A549 (cell line): ENCODE results near the gene METTL5.

Experiments
- CBX2 ChIP-seq: fragments of 200-600 bp; sonication (generic); IDR thresholded peaks from 2 replicates; pipeline ENCODE4 v1.6.1; 2016; ENCODE audit warnings: low read depth, mild to moderate bottlenecking, borderline replicate concordance
- EP300 ChIP-seq, 2 experiments: fragments of >200 bp; sonication (Bioruptor Twin); formaldehyde crosslinking; IDR thresholded peaks; 2 replicates in 1 of 2; 3 replicates in 1 of 2; pipeline ENCODE4 v1.6.1; 2016 to 2017
- JUN ChIP-seq, 2 experiments: fragments of >200 bp; sonication (Bioruptor Twin); formaldehyde crosslinking; IDR thresholded peaks; 2 replicates in 1 of 2; 3 replicates in 1 of 2; pipeline ENCODE4 v1.6.1; 2016 to 2017
- MYC ChIP-seq: IDR thresholded peaks from 2 replicates; pipeline ENCODE4 v1.6.1; 2012; ENCODE audit warnings: mild to moderate bottlenecking, inconsistent platforms, low read length, improper control_type of control experiment, borderline replicate concordance
- POLR2A ChIP-seq: IDR thresholded peaks from 2 replicates; pipeline ENCODE4 v1.6.1; 2012; ENCODE audit warnings: mild to moderate bottlenecking, low read length
- POLR2AphosphoS2 ChIP-seq: conservative IDR thresholded peaks from 2 replicates; pipeline ENCODE4 v1.6.1; 2012; ENCODE audit warnings: low read length, improper control_type of control experiment, inconsistent platforms
- ZC3H11A ChIP-seq: fragments of 450-650 bp; IDR thresholded peaks from 2 replicates; pipeline ENCODE4 v1.6.1; 2014; ENCODE audit warnings: antibody characterized with exemption, mild to moderate bottlenecking
- TF ChIP-seq, protein P1 (sequence below): fragments of >200 bp; sonication (Bioruptor Twin); formaldehyde crosslinking; IDR thresholded peaks from 3 replicates; pipeline ENCODE4 v1.5.1; 2016
- TF ChIP-seq, protein P2 (sequence below): IDR thresholded peaks from 2 replicates; pipeline ENCODE4 v1.6.1; 2012; ENCODE audit warnings: low read depth, borderline replicate concordance

DNA sequence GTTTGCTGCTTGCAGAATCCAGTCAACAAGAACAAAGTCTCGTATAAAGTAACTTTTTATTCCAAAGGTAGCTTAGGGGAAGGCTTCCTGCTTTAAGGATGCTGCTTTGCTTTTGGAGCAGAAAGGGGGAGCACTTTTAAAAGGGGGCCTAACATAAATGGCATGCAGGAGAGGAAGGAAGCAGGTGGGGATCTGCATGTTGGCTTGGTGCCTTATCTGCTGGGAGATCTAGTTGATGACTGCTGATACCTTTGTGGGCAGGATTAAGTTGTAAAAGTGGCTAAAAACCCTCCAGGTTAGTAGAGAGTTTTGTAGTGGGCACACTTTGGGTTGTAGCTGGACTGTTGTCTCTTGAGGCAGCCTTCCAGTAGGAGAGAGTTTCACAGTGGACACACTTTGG is 25.0 kb upstream of the METTL5 start:
- TF ChIP-seq MYC: no peak
- no peak for TF ChIP-seq JUN (IDR thresholded peaks at IDR 0.05)
- TF ChIP-seq CBX2: no peak
- no peak for TF ChIP-seq POLR2A
- TF ChIP-seq, protein P1, sequence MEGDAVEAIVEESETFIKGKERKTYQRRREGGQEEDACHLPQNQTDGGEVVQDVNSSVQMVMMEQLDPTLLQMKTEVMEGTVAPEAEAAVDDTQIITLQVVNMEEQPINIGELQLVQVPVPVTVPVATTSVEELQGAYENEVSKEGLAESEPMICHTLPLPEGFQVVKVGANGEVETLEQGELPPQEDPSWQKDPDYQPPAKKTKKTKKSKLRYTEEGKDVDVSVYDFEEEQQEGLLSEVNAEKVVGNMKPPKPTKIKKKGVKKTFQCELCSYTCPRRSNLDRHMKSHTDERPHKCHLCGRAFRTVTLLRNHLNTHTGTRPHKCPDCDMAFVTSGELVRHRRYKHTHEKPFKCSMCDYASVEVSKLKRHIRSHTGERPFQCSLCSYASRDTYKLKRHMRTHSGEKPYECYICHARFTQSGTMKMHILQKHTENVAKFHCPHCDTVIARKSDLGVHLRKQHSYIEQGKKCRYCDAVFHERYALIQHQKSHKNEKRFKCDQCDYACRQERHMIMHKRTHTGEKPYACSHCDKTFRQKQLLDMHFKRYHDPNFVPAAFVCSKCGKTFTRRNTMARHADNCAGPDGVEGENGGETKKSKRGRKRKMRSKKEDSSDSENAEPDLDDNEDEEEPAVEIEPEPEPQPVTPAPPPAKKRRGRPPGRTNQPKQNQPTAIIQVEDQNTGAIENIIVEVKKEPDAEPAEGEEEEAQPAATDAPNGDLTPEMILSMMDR: no peak
- no peak for TF ChIP-seq POLR2AphosphoS2
- TF ChIP-seq ZC3H11A: no peak
- TF ChIP-seq EP300 (IDR thresholded peaks at IDR 0.05): no peak
- TF ChIP-seq, protein P2, sequence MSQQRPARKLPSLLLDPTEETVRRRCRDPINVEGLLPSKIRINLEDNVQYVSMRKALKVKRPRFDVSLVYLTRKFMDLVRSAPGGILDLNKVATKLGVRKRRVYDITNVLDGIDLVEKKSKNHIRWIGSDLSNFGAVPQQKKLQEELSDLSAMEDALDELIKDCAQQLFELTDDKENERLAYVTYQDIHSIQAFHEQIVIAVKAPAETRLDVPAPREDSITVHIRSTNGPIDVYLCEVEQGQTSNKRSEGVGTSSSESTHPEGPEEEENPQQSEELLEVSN: no peak
